Measurements from ENCODE around the gene PTPN14. TPM values are rescaled to one million over a fixed set of nuclear protein-coding genes. Genes with fewer than 3 reads are reported as not detected.

PTPN14 gene
- total RNA-seq, 2 experiments from 2014 or later, result 0.08 to 0.09 TPM

DNA sequence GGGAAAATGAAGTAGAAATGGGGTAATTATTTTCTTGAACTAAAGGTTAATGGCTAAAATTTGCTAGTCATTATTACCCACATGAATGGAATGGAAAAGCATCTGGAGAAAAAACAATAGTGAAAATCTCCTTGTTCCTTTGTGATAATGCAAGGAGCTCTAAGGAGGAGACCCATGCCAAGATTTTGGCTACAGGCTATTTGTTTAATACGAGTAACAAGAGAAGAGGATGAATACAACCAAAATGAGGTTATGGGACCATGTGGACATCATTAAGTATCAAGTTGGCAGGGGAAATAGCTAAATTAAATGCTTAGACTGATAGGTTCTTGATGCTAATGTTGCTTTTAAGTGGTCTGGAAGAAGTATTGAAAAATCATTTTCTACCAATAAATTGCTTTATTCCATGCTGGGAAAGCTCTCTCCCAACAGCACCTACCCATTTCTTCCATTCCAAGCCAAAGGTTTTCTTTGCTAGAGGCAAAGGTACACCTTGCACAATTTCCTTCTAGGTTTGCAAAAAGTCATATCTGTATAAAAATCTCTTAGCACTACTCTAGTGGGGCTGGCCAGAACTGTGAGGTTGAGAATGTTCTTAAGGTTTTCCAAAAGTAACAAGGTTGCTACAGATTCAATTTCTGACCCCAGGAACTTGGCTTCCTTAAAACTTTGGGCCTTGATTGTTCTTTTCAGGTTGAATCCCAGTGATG, 170.3 kb downstream of the PTPN14 start:
- peaks cover 6% of the 10 kb centered on the region for H3K27me3 Mint-ChIP-seq
- H3K9me3 Mint-ChIP-seq, result no peaks in the 10 kb centered on the region
- no peak overlapping the region for H3K27ac Mint-ChIP-seq
- H3K4me3 Mint-ChIP-seq, result no peak overlapping the region
- peaks cover 2% of the 10 kb centered on the region for H3K4me1 Mint-ChIP-seq
- DNase-seq (no peak), ATAC-seq (ENCODE audit: low read depth) (no peak)
- POLR2A ChIA-PET, result no interaction called here
- H3K36me3 Mint-ChIP-seq, result no peaks in the 10 kb centered on the region

DNA sequence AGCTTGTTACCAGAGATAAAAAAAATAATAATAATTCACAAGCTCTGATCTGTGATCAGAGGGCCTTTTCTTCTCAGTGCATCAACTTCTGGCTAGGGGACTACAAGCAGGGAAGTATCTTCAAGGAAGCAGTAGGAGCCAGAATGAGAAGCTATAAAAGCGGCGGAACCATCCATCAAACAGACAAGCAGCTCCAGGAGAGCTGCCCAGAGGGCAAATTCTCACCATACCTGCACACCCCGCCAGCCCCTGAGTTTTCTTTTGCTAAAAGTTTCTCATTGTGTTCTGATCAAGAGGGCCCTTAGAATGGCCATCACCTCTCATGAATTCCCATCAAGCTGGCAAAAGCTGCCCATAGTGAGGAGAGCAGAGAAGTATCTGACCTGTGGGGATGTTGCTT, 171.0 kb downstream of the PTPN14 start:
- POLR2A ChIA-PET, result no interaction called here
- Mint-ChIP-seq H3K36me3 (no peaks in the 10 kb centered on the region), H3K4me1 (peaks cover 2% of the 10 kb centered on the region), H3K9me3 (no peaks in the 10 kb centered on the region), H3K4me3 (no peak overlapping the region), H3K27ac (no peak overlapping the region), H3K27me3 (peaks cover 11% of the 10 kb centered on the region)
- DNase-seq, result no peak
- ATAC-seq (ENCODE audit: low read depth), result no peak

GRCh38 chr1:214379236-214379970, 172.0 kb downstream of the PTPN14 start:
- no peaks in the 10 kb centered on the region for H3K9me3 Mint-ChIP-seq
- no peak overlapping the region for H3K4me3 Mint-ChIP-seq
- POLR2A ChIA-PET, result no interaction called here
- ATAC-seq (ENCODE audit: low read depth) (no peak), DNase-seq (no peak)
- H3K27me3 Mint-ChIP-seq, result peaks cover 13% of the 10 kb centered on the region
- H3K36me3 Mint-ChIP-seq, result no peaks in the 10 kb centered on the region
- no peak overlapping the region for H3K27ac Mint-ChIP-seq
- peaks cover 2% of the 10 kb centered on the region for H3K4me1 Mint-ChIP-seq

GRCh38 chr1:214378492-214378891, 172.9 kb downstream of the PTPN14 start:
- POLR2A ChIA-PET, result no interaction called here
- ATAC-seq (ENCODE audit: low read depth) (no peak), DNase-seq (no peak)

DNA sequence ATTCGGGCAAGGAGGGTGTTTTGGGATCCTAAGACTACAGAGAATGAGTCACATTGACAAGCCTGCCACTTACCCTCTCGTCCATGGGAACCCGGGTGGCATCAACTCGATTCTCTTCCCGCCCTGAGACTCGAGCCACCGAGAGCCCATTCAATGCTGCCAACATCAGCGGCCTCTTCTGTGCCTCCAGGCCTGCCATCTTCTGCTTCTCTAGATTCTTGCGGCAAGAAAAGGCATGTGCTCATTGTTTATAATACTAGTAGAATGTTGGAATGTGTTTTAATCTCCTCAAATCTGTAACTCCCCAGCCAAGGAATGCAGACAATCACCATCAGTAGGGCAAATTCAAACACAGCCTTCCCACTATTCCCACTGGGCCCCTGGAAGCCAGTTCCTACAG, 173.5 kb downstream of the PTPN14 start:
- POLR2A ChIA-PET, result no interaction called here

More at GRCh38 chr1:214378492-214378891, 172.9 kb downstream of the PTPN14 start:
- no peaks in the 10 kb centered on the region for H3K36me3 Mint-ChIP-seq
- peaks cover 2% of the 10 kb centered on the region for H3K4me1 Mint-ChIP-seq
- no peak overlapping the region for H3K27ac Mint-ChIP-seq
- H3K27me3 Mint-ChIP-seq, result peaks cover 13% of the 10 kb centered on the region
- H3K9me3 Mint-ChIP-seq, result no peaks in the 10 kb centered on the region
- no peak overlapping the region for H3K4me3 Mint-ChIP-seq

GRCh38 chr1:214377485-214377884, 173.9 kb downstream of the PTPN14 start:
- no peak overlapping the region for H3K4me3 Mint-ChIP-seq
- H3K27me3 Mint-ChIP-seq, result peaks cover 13% of the 10 kb centered on the region
- ATAC-seq (ENCODE audit: low read depth), result no peak
- no peaks in the 10 kb centered on the region for H3K36me3 Mint-ChIP-seq
- H3K27ac Mint-ChIP-seq, result no peak overlapping the region
- DNase-seq, result no peak
- H3K4me1 Mint-ChIP-seq, result peaks cover 2% of the 10 kb centered on the region
- POLR2A ChIA-PET, result no interaction called here
- no peaks in the 10 kb centered on the region for H3K9me3 Mint-ChIP-seq

More for the DNA sequence above, 173.5 kb downstream of the PTPN14 start:
- Mint-ChIP-seq H3K27ac (no peak overlapping the region), H3K27me3 (peaks cover 13% of the 10 kb centered on the region), H3K4me1 (peaks cover 2% of the 10 kb centered on the region), H3K9me3 (no peaks in the 10 kb centered on the region), H3K4me3 (no peak overlapping the region), H3K36me3 (no peaks in the 10 kb centered on the region)
- ATAC-seq (ENCODE audit: low read depth), result no peak
- no peak for DNase-seq

DNA sequence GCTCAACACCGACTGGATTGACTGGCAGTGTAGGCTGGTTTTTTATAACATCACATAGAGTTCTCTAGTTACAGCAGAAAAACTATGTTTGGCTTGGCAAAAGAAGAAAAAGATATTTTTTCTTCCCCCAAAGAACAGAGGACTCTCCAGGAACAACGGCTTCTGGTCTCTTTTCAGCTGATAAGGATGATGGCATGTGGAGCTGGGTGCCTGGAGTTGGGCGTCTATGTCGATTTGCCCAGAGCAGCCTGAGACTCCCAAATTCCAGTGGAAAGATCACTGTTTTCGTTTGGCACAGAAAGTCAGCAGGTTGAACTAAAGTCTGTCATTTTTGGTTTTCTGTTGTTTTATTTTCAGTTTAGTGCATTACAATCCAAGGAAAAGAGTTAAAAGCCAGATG, 179.3 kb downstream of the PTPN14 start:
- H3K4me3 Mint-ChIP-seq, result no peak overlapping the region
- H3K27me3 Mint-ChIP-seq, result peaks cover 13% of the 10 kb centered on the region
- ATAC-seq (ENCODE audit: low read depth), result no peak
- POLR2A ChIA-PET, result no interaction called here
- DNase-seq, result no peak
- H3K4me1 Mint-ChIP-seq, result peaks cover under 1% of the 10 kb centered on the region
- no peaks in the 10 kb centered on the region for H3K36me3 Mint-ChIP-seq
- no peak overlapping the region for H3K27ac Mint-ChIP-seq
- no peaks in the 10 kb centered on the region for H3K9me3 Mint-ChIP-seq

DNA sequence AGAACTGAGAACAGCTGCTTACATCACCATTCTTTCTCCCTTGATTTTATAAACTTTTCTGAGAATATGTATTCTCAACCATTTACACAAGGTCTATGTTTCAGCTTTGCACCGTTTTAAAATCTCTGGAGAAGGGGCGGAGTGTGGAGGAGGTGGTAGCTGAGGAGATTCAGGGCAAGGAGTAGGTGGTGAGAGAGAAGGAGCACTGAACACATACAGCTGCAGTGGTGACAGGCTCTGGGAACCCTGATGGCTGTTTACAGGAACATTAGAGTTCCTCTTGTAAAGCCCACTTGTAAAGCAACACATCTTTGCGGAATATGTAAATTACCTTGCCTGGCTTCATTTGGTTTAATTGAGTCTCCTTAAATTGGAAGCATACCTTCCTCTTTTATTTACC, 180.8 kb downstream of the PTPN14 start:
- Mint-ChIP-seq H3K9me3 (no peaks in the 10 kb centered on the region), H3K4me1 (no peaks in the 10 kb centered on the region), H3K27me3 (peaks cover 13% of the 10 kb centered on the region), H3K27ac (no peak overlapping the region), H3K36me3 (no peaks in the 10 kb centered on the region), H3K4me3 (no peak overlapping the region)
- no peak for DNase-seq
- no peak for ATAC-seq (ENCODE audit: low read depth)
- POLR2A ChIA-PET, result no interaction called here

DNA sequence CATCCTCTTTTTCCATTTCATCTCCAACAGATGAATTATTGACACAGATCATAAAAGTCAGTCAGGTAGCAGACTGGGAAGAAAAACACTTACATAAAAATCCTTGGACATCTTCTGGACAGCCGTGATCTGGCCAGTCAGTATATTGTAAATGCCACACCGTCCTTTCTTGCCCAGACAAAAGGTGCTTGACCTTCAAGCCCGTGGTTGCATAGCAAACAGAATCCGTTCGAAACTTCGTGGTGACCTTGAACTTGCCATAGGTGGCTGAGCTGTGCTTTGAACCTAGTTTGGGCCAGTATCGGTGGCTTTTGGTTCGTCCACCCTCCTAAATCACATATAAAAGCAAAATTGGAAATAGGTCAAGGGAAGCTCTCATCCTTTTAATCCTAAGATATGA, 182.0 kb downstream of the PTPN14 start:
- Mint-ChIP-seq H3K27ac (no peak overlapping the region), H3K4me3 (no peak overlapping the region), H3K27me3 (peaks cover 13% of the 10 kb centered on the region), H3K36me3 (no peaks in the 10 kb centered on the region), H3K9me3 (no peaks in the 10 kb centered on the region), H3K4me1 (no peaks in the 10 kb centered on the region)
- ATAC-seq (ENCODE audit: low read depth) (no peak), DNase-seq (no peak)
- POLR2A ChIA-PET, result no interaction called here

- no peak overlapping the region for H3K27ac Mint-ChIP-seq
- no peaks in the 10 kb centered on the region for H3K4me1 Mint-ChIP-seq
- no peak overlapping the region for H3K4me3 Mint-ChIP-seq
- POLR2A ChIA-PET, result no interaction called here
- peaks cover 16% of the 10 kb centered on the region for H3K27me3 Mint-ChIP-seq
- H3K9me3 Mint-ChIP-seq, result no peaks in the 10 kb centered on the region
- no peak for DNase-seq
- no peak for ATAC-seq (ENCODE audit: low read depth)
- H3K36me3 Mint-ChIP-seq, result no peaks in the 10 kb centered on the region
Measured at GRCh38 chr1:214367841-214368240, 183.6 kb downstream of the PTPN14 start.

DNA sequence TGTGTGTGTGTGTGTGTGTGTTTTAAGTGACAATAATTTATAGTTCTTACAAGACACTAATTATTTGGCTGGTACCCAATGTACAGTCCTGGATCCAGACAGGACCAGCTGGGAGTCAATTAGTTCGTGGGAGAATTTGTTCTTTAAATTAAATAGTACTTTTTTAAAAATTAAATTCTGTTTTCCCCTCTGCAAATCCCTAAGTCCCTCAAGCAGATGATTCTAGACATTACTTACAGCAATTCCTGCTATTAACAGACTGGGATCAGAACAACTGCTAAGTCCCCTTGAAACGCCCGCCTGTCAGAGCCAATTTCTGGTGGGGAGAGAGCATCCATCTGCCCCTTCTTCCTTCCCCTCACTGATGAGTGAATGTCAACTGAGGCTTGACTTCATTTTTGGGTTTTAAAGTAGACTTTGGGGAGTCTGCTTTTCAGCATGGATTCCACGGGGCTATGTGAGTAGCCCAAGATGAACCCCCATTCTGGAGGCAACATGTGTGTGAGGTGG, 186.6 kb downstream of the PTPN14 start:
- no peak for ATAC-seq (ENCODE audit: low read depth)
- H3K4me1 Mint-ChIP-seq, result no peaks in the 10 kb centered on the region
- H3K9me3 Mint-ChIP-seq, result peaks cover 2% of the 10 kb centered on the region
- peaks cover 1% of the 10 kb centered on the region for H3K36me3 Mint-ChIP-seq
- H3K27me3 Mint-ChIP-seq, result peaks cover 19% of the 10 kb centered on the region
- POLR2A ChIA-PET, result no interaction called here
- no peak for DNase-seq
- H3K4me3 Mint-ChIP-seq, result no peak overlapping the region
- no peak overlapping the region for H3K27ac Mint-ChIP-seq

DNA sequence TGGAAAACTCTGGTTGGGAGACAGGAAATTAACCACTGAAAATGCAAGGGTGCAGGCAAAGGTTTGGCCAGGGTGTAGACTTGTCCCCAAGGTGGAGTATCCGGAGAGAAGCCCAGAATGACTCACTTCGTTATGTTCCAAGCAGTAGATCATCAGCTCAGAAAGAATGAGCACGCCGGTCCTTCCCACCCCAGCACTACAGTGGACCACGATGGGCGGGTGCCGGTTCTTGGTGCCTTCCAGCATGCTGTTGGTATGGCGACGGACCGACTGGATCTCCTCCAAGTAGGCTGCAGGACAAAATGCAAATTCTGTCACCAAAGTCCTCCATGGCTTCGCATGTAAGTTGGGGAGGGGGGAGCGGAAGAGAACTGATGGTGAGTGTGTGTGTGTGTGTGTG, 187.0 kb downstream of the PTPN14 start:
- H3K4me1 Mint-ChIP-seq, result no peaks in the 10 kb centered on the region
- POLR2A ChIA-PET, result no interaction called here
- peaks cover 2% of the 10 kb centered on the region for H3K9me3 Mint-ChIP-seq
- peaks cover 1% of the 10 kb centered on the region for H3K36me3 Mint-ChIP-seq
- DNase-seq, result no peak
- H3K4me3 Mint-ChIP-seq, result no peak overlapping the region
- H3K27me3 Mint-ChIP-seq, result peaks cover 19% of the 10 kb centered on the region
- ATAC-seq (ENCODE audit: low read depth), result no peak
- no peak overlapping the region for H3K27ac Mint-ChIP-seq

- DNase-seq, result no peak
- POLR2A ChIA-PET, result no interaction called here
Measured at GRCh38 chr1:214363386-214363785, 188.0 kb downstream of the PTPN14 start.

More at GRCh38 chr1:214363386-214363785, 188.0 kb downstream of the PTPN14 start:
- H3K36me3 Mint-ChIP-seq, result peaks cover 1% of the 10 kb centered on the region
- no peak for ATAC-seq (ENCODE audit: low read depth)
- H3K4me3 Mint-ChIP-seq, result no peak overlapping the region
- H3K27me3 Mint-ChIP-seq, result peaks cover 19% of the 10 kb centered on the region
- H3K9me3 Mint-ChIP-seq, result peaks cover 2% of the 10 kb centered on the region
- no peaks in the 10 kb centered on the region for H3K4me1 Mint-ChIP-seq
- no peak overlapping the region for H3K27ac Mint-ChIP-seq

Measured in activated naive CD8-positive, alpha-beta T cell treated with anti-CD3 and anti-CD28 coated beads, Interleukin-2, amount 10 ng/mL, durations not matched to agents 7 days and 5 days (primary cell).